GM19238 (cell line): Measurements from ENCODE around the gene CAMTA1.

ENCODE experiments used
- DNase-seq: peaks from one replicate; pipeline ENCODE4 v3.0.0; 2011; ENCODE audit warnings: low spot score; ENCODE audit not compliant: insufficient read length

CAMTA1 gene

DNA sequence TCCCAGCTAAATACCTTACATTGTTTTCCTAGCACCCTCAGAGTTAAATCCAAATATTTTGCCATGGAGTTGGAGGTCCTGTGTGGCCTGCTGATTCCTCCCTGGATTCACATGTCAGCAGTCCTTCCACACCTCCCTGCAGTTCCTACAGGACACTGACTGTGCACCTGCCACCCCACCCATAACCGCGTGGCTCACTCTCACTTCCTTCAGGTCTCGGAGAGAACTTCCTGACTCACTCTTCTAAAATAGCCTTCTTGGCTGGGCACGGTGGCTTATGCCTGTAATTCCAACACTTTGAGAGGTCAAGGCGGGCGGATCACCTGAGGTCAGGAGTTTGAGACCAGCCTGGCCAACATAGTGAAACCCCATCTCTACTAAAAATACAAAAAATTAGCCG, 8.4 kb upstream of the CAMTA1 start:
- DNase-seq, result no peak

GRCh38 chr1:6777813-6778212, 7.4 kb upstream of the CAMTA1 start:
- no peak for DNase-seq

GRCh38 chr1:6779089-6779805, 6.0 kb upstream of the CAMTA1 start:
- no peak for DNase-seq

DNA sequence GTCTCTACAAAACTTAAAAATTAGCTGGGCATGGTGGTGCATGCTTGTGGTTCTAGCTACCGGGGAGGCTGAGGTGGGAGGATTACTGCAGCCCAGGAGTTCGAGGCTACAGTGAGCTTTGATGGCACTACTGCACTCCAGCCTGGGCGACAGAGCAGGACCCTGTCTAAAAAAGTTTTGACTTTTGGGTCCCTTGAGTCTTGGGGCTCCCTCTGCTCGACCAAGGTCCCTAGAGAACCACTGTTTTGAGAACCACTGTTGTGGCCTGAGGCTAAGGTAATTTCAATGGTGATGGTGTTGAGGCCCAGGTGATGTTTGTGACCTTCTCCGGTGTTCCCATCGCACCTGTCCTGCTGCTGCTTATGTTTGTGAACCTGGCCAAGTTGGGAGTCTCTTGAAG, 3.1 kb upstream of the CAMTA1 start:
- no peak for DNase-seq

DNA sequence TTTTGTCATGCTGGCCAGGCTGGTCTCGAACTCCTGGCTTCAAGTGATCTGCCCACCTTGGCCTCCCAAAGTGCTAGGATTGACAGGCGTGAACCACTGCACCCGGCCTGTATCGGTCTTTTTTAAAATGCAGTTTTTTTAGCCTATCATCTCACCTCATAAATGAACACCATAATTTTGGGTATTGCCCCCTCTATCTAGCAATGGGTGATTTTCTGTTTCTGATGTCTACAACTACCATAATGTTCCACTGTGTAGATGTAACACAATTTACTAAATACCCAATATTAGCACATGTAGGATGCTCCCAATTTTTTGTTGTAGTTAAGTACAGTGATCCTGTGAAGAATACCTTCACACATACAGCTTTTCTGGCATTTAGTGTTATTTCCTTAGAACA, 2.0 kb upstream of the CAMTA1 start:
- DNase-seq, result no peak

DNA sequence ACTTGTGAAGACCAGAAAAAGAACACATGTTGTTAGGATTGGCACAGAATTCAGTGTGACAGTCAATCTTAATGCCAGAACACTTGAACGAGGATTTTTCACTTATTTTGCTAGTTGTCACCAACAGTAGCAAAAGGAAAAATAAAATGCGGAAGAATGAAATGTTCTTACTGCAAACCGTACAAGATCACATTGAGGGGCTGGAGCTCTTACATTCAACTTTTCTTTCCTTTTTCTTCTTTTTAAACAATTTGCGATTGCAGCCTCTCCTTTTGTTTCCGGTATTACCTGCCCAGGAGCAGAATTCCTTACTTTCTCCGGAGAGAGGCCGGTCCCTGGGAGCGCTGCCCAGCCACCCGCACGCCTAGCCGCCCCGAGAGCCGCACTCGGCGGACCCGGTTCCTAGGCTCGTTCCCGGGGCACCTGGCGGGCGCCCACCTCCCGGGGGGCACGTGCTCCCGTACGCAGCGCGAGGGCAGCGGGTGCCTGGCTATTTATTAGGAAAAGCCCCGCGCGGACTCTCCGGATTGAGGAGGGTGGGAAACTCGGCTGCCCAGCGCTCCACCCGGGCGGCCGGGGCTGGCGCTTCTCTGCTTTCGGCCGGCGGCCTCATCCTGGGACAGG, 1.2 kb upstream of the CAMTA1 start:
- DNase-seq, result no peak

- DNase-seq, result peak; percentile 99
These were observed 515 bp upstream of the CAMTA1 start for GRCh38 chr1:6784560-6785317.

GRCh38 chr1:6785728-6786505, 663 bp downstream of the CAMTA1 start:
- peak; percentile 65 for DNase-seq

DNA sequence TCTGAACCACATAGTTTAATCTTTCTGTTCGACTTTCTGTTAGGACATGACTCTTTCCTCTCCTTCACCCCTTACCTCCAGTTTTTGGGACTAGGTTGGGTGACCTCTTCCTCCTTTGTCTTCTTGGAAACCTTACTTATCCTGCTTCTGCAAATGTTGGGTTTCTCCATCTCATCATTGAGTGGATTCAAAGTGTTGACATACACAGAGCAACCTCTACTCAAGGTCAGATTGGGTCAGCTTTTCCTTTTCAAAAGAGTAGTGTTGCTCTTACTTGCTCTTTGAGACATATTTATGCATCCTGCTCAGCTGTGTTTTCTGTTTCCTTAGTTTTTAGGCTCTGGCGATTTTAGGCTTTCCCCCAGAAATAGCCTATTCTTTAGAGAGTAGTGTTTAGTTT, 3.7 kb downstream of the CAMTA1 start:
- no peak for DNase-seq

- no peak for DNase-seq
These were observed 4.9 kb downstream of the CAMTA1 start for GRCh38 chr1:6790146-6790545.

DNA sequence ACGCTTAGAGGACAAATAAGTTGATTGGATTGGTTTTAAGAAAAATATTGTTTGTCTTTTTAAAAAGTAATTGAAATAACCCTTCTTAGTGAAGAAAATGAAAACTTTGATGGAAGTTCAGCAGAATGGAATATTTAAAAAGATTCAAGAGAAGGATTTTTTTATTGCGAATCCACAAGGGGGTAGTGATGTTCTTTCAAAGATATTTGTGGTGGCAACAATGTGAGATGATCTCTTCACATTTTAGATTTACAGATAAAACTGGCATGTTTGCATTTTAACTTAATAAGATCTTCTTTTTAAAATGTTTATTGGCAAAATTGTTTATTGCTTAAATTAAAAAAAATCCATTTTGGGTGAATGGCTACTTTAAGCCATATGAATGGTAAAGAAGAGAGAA, 8.9 kb downstream of the CAMTA1 start:
- DNase-seq, result no peak

GRCh38 chr1:6795203-6795602, 9.9 kb downstream of the CAMTA1 start:
- no peak for DNase-seq

DNA sequence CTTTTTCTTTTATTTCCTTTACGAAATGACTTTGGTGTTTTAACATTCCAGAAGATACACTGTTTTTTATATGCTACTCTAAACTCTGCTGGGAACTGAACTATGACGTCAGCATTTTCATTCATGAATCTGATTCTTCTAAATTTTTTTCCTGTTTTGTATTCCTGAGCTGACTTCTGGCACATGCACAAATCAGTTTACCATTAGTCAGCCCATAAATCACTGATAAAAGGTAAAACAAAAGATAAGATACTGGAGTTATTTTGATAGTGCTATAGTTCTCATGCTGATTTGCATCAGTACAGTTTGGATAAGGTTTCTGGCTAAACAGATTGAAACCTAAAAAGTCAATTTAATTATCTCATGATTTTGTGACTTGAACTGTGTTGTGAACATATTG, 10.4 kb downstream of the CAMTA1 start:
- DNase-seq, result no peak

- DNase-seq, result no peak
These were observed 10.8 kb downstream of the CAMTA1 start for GRCh38 chr1:6796095-6796494.

GRCh38 chr1:6799499-6799898, 14.2 kb downstream of the CAMTA1 start:
- no peak for DNase-seq

GRCh38 chr1:6800745-6801144, 15.5 kb downstream of the CAMTA1 start:
- no peak for DNase-seq

DNA sequence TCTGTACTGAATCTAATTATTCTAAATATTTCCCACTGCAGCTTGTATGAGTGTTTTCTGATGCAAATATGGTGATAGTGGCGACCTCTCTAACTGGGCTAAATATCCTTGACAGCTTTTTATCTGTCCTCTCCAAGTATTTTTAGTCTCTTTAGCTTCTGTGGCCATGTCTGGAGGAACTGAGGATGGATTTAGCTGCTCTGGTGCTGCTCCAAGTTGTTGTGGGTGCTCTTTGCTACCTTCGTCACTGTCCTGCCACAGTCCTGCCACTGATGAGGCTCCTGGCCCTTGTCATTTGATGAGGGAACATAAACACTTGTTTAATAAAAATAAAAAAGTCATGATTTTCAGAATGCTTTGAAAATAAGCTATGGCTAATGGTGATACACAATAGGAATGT, 15.9 kb downstream of the CAMTA1 start:
- no peak for DNase-seq

DNA sequence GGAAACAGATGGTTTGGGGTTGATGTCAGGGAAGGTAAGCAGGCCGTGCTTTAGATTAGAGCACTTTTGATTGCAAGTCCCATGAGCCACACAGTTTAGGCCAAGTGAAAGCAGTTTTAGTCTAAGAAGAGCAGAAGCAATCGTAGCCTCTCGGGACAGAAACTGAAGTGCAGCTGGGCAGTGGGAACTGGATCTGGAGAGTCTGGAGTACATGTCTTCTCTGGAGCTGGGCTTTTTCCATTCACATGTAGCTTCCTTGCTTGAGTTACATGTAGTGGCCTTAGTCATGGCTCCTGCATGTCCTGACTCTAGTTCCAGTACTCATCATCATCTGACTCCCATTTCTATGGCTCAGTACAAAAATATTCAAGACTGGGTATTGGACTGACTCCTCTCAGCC, 16.7 kb downstream of the CAMTA1 start:
- DNase-seq, result no peak

GRCh38 chr1:6802454-6802853, 17.2 kb downstream of the CAMTA1 start:
- no peak for DNase-seq

DNA sequence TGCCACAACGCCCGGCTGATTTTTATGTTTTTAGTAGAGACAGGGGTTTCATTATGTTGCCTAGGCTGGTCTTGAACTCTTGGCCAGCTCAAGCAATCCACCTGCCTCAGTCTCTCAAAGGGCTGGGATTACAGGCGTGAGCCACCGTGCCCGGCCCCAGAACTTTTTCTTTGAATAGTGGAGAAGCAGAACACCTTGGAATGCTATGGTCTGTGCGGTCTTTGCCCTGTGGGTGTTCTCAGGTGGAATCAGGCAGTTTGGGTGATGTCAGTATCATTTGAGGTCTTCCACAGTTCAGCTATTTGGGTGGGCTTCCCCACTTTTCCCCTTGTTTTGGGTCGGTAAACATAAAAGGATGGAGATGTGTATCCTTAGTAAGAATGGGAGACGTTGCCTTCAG, 17.6 kb downstream of the CAMTA1 start:
- DNase-seq, result no peak

DNA sequence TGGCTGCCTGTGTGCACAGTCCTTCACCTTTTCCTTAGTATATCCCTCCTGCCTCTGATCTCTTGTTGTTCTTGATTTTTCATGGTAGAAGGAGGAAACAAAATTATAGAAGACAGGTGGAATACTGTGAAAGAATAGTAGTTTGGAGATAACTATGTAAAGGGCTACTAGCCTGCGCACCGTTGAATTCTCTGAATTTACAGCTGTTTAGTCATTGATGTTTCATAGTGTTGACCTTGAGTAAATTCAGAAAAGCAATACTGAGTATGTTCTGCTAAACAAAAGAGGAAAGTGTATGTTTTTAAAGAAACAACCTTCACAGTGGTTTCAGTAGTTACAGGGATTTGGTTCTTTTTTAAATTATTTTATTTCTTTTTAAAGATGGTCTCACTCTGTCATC, 18.1 kb downstream of the CAMTA1 start:
- no peak for DNase-seq

DNA sequence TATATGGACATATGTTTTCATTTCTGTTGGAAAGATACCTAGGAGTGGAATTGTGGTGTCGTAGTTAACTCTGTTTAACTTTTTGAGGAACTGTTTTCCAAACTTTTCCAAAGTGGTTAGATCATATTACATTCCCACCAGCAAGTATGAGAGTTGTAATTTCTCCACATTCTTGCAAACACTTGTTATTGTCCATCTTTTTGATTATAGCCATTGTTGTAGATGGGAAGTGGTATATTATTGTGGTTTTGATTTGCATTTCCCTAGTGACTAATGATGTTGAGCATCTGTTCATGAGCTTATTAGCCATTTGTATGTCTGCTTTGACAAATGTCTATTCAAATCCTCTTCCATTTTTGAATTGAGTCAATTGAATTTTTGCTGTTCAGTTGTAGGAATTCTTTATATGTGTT, 19.8 kb downstream of the CAMTA1 start:
- DNase-seq, result no peak
